ENCODE measurements around the gene TGDS.

DNA sequence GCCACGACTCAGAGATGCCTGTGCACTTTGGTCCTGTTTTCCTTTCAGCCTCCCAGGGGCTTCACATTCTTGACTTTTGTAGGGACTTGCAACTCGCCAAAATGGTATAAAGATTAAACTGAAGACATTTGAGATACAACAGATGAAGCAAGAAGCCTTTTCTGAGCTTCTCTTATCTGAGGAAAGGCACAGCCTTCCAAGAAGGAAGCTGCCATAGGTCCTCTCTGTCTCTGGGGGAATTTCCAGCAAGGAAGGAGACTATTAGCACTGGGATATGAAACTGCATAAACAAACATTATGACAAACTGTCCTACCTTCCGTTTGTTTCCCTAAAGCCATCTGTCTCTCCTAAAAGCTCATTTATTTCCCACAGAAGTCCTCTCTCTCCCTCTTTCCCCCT is 39.3 kb downstream of the TGDS start:
- TF ChIP-seq, protein P1, sequence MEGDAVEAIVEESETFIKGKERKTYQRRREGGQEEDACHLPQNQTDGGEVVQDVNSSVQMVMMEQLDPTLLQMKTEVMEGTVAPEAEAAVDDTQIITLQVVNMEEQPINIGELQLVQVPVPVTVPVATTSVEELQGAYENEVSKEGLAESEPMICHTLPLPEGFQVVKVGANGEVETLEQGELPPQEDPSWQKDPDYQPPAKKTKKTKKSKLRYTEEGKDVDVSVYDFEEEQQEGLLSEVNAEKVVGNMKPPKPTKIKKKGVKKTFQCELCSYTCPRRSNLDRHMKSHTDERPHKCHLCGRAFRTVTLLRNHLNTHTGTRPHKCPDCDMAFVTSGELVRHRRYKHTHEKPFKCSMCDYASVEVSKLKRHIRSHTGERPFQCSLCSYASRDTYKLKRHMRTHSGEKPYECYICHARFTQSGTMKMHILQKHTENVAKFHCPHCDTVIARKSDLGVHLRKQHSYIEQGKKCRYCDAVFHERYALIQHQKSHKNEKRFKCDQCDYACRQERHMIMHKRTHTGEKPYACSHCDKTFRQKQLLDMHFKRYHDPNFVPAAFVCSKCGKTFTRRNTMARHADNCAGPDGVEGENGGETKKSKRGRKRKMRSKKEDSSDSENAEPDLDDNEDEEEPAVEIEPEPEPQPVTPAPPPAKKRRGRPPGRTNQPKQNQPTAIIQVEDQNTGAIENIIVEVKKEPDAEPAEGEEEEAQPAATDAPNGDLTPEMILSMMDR (conservative IDR thresholded peaks at IDR 0.05; ENCODE audit: low read length): no peak
- no peak for TF ChIP-seq EZH2phosphoT487 (IDR thresholded peaks at IDR 0.05; ENCODE audit: borderline replicate concordance, low read depth, low read length)

All from OCI-LY7 (cell line).